Pancreas (tissue), 10 donors: Measurements from ENCODE around the gene HTT. TPM values are rescaled to one million over a fixed set of nuclear protein-coding genes. Genes with fewer than 3 reads are reported as not detected.

Experiments
- ATAC-seq, 4 donors: fragments of 200-7000 bp; cut with Tn5 transposase; one replicate each; pipeline versions ENCODE4 v1.8.0 to v1.9.1; 2020; ENCODE audit warnings: mild to moderate bottlenecking in 4 of 4, moderate library complexity in 4 of 4
- DNase-seq, 6 donors: peaks; one replicate each; pipeline ENCODE4 v3.0.0-alpha.2; 2020
- FAIRE-seq: peaks from 2 replicates; lab custom pipeline; 2012; peaks lifted over from hg19 to GRCh38; lab: Jason Lieb, UNC
- H3K27ac ChIP-seq, 4 donors: fragments of 200-600 bp; sonication (generic); 1 replicate in 3 of 4; 2 replicates in 1 of 4; pipeline versions ENCODE4 v1.5.0 to v1.8.0; 2020
- H3K27me3 ChIP-seq, 4 donors: fragments of 200-600 bp; one replicate each; pipeline ENCODE4 v1.8.0; 2021
- H3K36me3 ChIP-seq, 3 donors: fragments of 200-600 bp; sonication (generic) in 1 of 3; one replicate each; pipeline versions ENCODE4 v1.5.0 to v1.8.0; 2020 to 2021
- H3K4me1 ChIP-seq, 3 donors: fragments of 200-600 bp; one replicate each; pipeline ENCODE4 v1.8.0; 2021
- H3K4me3 ChIP-seq, 4 donors: fragments of 200-600 bp; sonication (generic) in 2 of 4; one replicate each; pipeline versions ENCODE4 v1.5.0 to v1.8.0; 2020 to 2021
- H3K9me3 ChIP-seq, 4 donors: fragments of 200-600 bp; one replicate each; pipeline ENCODE4 v1.8.0; 2021
- CTCF ChIP-seq, 4 donors: fragments of 200-600 bp; sonication (generic) in 3 of 4; IDR thresholded peaks; one replicate each; pipeline versions ENCODE4 v1.5.0 to v1.8.0; 2021; ENCODE audit warnings: antibody characterized with exemption in 4 of 4
- WGBS, 2 donors: extraction: QIAGEN DNeasy Blood & Tissue Kit; methylation state at CpG; one replicate each; pipeline ENCODE4 v1.1.7; 2013; 5-methylcytosine and 5-hydroxymethylcytosine counted together
- intact Hi-C, 3 donors: fragments of 100-400 bp; cut with DNase I; formaldehyde crosslinking; loops; one replicate each; pipeline versions ENCODE4 v1.11.1 to v1.14.2; 2022
- polyA plus RNA-seq, 2 donors: library from polyadenylated mRNA; stranded (reverse); fragments of 200-250 nt; gene quantifications; one replicate each; pipeline ENCODE4 v1.2.3, GENCODE V29; 2013
- total RNA-seq, 6 donors: library from RNA; stranded (reverse); fragmentation: NEBNext Ultra II Directional in 4 of 6; extraction: Animal tissue kit (Norgen Biotek cat#: 25700) in 4 of 6; gene quantifications; one replicate each; pipeline versions ENCODE4 v1.2.1 to v1.2.4, GENCODE V29; 2021 to 2023
- donor health status: healthy with polysubstance abuse.
- donor health status: DM: no; HTN: no; CAD: no; lungs with moderate emphysema.
- donor health status: DM: no; HTN: no; CAD: no.
- donor health status: control.
- donor health status: control.
- donor health status: Bipolar disorder and iron deficiency.
- donor health status: DM: yes; HTN: yes; CAD: no.
- donor health status: DM: no; HTN: no; CAD: no.
- donor health status: DM: no; HTN: no; CAD: no.
- donor health status: DM: yes; HTN: yes; CAD: no.

Gene HTT
- total and polyA plus RNA-seq, 8 donors, result 23.1 to 55.2 (median 42.7) TPM

- no peak overlapping the region for H3K4me3 ChIP-seq
- no peak overlapping the region for H3K27ac ChIP-seq
- 91 to 96% methylated on average over 2 of the region's 2 CpGs for WGBS, 2 donors
- no peak for ATAC-seq
- H3K4me1 ChIP-seq, result peaks cover 0 to 8% (median 0%) of the 10 kb centered on the region in 3 donors
- TF ChIP-seq CTCF (IDR thresholded peaks at IDR 0.05), result no peak
- no peak for DNase-seq
- peaks cover 3 to 54% (median 20%) of the 10 kb centered on the region in 3 donors for H3K36me3 ChIP-seq
- no peaks in the 10 kb centered on the region for H3K27me3 ChIP-seq
- intact Hi-C loops, result no loop called here
- H3K9me3 ChIP-seq, result no peaks in the 10 kb centered on the region
- no peak for FAIRE-seq
Observed at GRCh38 chr4:3128058-3128457, 53.6 kb downstream of the HTT start.

GRCh38 chr4:3128976-3129375, 54.5 kb downstream of the HTT start:
- no peak overlapping the region for H3K4me3 ChIP-seq
- WGBS, 2 donors, result 85 to 95% methylated on average over 1 of the region's 1 CpG
- no peak for TF ChIP-seq CTCF (IDR thresholded peaks at IDR 0.05)
- intact Hi-C loops, result no loop called here
- peaks cover 0 to 5% (median 2%) of the 10 kb centered on the region in 3 donors for H3K4me1 ChIP-seq
- H3K27ac ChIP-seq, result no peak overlapping the region
- no peak for ATAC-seq
- DNase-seq, result no peak
- H3K9me3 ChIP-seq, result no peaks in the 10 kb centered on the region
- FAIRE-seq, result no peak
- H3K36me3 ChIP-seq, result peaks cover 3 to 54% (median 20%) of the 10 kb centered on the region in 3 donors
- H3K27me3 ChIP-seq, result no peaks in the 10 kb centered on the region

GRCh38 chr4:3130201-3130600, 55.7 kb downstream of the HTT start:
- FAIRE-seq (no peak), DNase-seq (no peak)
- peaks cover 3 to 54% (median 20%) of the 10 kb centered on the region in 3 donors for H3K36me3 ChIP-seq

GRCh38 chr4:3130826-3131225, 56.3 kb downstream of the HTT start:
- Histone ChIP-seq H3K27me3 (no peaks in the 10 kb centered on the region), H3K4me3 (no peak overlapping the region), H3K36me3 (peaks cover 0 to 54% (median 20%) of the 10 kb centered on the region in 3 donors), H3K9me3 (no peaks in the 10 kb centered on the region), H3K4me1 (peaks cover 4 to 15% (median 6%) of the 10 kb centered on the region in 3 donors), H3K27ac (no peak overlapping the region)
- FAIRE-seq (no peak), DNase-seq (no peak), ATAC-seq (no peak)
- 85 to 87% methylated on average over 4 of the region's 4 CpGs for WGBS, 2 donors
- TF ChIP-seq CTCF (IDR thresholded peaks at IDR 0.05), result no peak
- intact Hi-C loops, result no loop called here

More at GRCh38 chr4:3130201-3130600, 55.7 kb downstream of the HTT start:
- WGBS, 2 donors, result 61 to 66% methylated on average over 3 of the region's 3 CpGs
- H3K27me3 ChIP-seq, result no peaks in the 10 kb centered on the region
- H3K27ac ChIP-seq, result no peak overlapping the region
- no peaks in the 10 kb centered on the region for H3K9me3 ChIP-seq
- peaks cover 0 to 10% (median 6%) of the 10 kb centered on the region in 3 donors for H3K4me1 ChIP-seq
- ATAC-seq, result no peak
- TF ChIP-seq CTCF (IDR thresholded peaks at IDR 0.05), result no peak
- H3K4me3 ChIP-seq, result no peak overlapping the region
- intact Hi-C loops, result no loop called here

- Histone ChIP-seq H3K9me3 (no peaks in the 10 kb centered on the region), H3K27ac (no peak overlapping the region), H3K4me3 (no peak overlapping the region), H3K4me1 (peaks cover 4 to 16% (median 6%) of the 10 kb centered on the region in 3 donors), H3K36me3 (peaks cover 0 to 32% (median 20%) of the 10 kb centered on the region in 3 donors), H3K27me3 (no peaks in the 10 kb centered on the region)
- FAIRE-seq (no peak), DNase-seq (no peak), ATAC-seq (peak; percentile 65 to 75 (median 68))
- TF ChIP-seq CTCF (IDR thresholded peaks at IDR 0.05), result no peak
- 38 to 46% methylated on average over 5 of the region's 5 CpGs for WGBS, 2 donors
- intact Hi-C loops, result no loop called here
Observed at GRCh38 chr4:3134201-3134600, 59.7 kb downstream of the HTT start.
